GM18526 (cell line): Measurements from ENCODE around the gene LUC7L3.

Experiments used
- POLR2A ChIP-seq: IDR thresholded peaks from 3 replicates; pipeline ENCODE4 v1.6.1; 2011; ENCODE audit not compliant: insufficient read length; ENCODE audit errors: extremely low read depth

Gene LUC7L3

GRCh38 chr17:50721194-50722010 lies 2.0 kb downstream of the LUC7L3 start:
- no peak for TF ChIP-seq POLR2A

- no peak for TF ChIP-seq POLR2A
Observed at GRCh38 chr17:50722746-50723145, 3.3 kb downstream of the LUC7L3 start.

GRCh38 chr17:50725769-50726655 lies 6.6 kb downstream of the LUC7L3 start:
- no peak for TF ChIP-seq POLR2A

DNA sequence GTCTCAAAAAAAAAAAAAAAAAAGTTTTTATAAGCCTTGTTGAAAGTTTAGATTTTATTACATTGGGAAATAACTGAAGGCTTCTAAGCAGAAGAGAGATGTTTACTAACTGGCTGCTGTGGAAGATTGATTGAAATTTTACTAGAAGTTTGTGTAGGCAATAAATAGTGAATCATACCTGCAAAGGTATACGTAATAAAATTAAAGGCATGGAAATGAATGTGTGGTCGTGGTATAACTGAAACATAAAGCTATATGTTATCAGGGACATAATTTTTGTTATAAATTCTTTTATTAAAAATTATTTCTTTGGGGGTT lies 8.7 kb downstream of the LUC7L3 start:
- TF ChIP-seq POLR2A, result no peak

- no peak for TF ChIP-seq POLR2A
Observed at GRCh38 chr17:50728881-50729765, 9.7 kb downstream of the LUC7L3 start.

GRCh38 chr17:50731575-50732460 lies 12.4 kb downstream of the LUC7L3 start:
- TF ChIP-seq POLR2A, result no peak

DNA sequence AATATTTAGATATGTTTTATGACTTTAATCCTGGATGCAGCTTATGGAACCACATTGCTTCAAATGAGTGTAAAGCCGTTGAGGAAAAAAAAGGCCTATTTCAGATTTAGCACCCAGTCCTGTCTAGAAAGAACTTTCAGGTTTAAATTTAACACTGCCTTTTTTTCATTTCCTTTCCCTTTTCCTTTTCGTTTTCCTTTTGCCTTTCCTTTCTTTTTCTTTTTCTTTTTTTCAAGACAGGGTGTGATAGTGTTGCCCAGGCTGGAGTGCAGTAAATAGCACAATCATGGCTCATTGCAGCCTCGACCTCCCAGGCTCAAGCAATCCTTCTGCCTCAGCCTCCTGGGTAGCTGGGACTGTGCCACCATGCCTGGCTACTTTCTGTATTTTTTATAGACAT lies 15.9 kb downstream of the LUC7L3 start:
- TF ChIP-seq POLR2A, result no peak

- no peak for TF ChIP-seq POLR2A
Observed at GRCh38 chr17:50737118-50737698, 17.8 kb downstream of the LUC7L3 start.

GRCh38 chr17:50739098-50739497 lies 19.7 kb downstream of the LUC7L3 start:
- TF ChIP-seq POLR2A, result no peak

GRCh38 chr17:50745631-50746030 lies 26.2 kb downstream of the LUC7L3 start:
- no peak for TF ChIP-seq POLR2A

DNA sequence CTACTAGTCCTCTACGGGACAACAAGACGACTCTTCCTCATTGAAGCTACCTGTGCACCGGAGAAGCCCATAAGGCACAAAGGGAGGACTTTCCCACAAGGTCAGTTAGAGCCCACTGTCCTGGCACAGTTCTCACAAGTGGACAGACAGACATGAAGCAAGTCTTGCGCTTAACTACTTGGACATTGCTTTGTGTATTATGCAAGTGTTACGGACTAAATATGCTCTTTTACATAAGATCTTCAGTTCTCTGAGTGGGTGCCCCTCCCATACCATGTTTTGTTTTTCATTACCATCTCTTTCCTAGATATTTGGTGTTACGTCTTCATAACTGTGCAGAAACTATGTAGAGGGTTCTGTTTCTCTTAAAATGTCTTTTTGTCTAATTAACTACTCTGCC lies 29.8 kb downstream of the LUC7L3 start:
- no peak for TF ChIP-seq POLR2A

- TF ChIP-seq POLR2A, result no peak
Observed at GRCh38 chr17:50754521-50754920, 35.1 kb downstream of the LUC7L3 start.

DNA sequence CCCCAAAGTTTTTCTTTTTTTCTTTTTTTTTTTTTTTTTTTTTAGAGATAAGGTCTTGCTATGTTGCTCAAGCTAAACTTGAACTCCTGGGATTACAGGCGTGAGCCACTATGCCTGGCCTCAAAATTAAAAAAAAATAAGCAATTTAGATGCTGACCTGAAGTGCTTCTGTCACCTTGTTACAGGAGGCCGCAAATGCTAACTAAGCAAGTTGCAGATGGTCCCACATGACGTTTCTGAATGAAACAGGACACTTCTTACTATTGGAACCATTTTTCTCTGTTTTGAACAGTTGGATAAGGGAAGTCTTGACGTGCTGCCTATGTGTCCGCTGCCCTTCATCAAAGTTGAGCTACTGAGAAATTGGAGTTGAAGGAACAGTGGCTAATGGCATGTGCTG lies 39.1 kb downstream of the LUC7L3 start:
- TF ChIP-seq POLR2A, result no peak

DNA sequence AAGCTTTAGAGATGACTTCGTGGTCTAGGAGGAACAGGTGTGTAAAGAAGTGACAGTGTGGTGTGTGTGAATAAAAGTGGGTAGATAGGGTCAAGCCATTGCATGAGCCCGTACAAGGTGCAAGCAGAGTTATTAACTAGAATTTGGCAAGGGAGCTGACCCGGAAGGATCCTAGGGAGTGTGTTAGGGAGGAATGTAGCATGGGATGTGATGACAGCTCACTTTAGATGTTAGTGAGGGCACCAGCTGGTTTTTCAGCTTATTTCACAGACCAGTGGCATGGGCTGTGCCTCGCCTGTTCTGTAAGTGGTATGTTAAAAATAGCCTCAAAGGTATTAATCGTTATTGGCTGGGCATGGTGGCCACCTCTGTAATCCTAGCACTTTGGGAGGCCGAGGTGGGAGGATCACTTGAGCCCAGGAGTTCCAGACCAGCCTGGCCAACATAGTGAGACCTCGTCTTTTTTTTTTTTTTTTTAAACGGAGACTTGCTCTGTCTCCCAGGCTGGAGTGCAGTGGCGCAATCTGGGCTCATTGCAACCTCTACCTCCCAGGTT lies 39.7 kb downstream of the LUC7L3 start:
- no peak for TF ChIP-seq POLR2A
